HG02852 (cell line): ENCODE measurements around the gene COX4I1.

Experiments used
- ATAC-seq: cut with Tn5 transposase; IDR thresholded peaks from one replicate; pipeline ENCODE4 v1.9.1; 2021; ENCODE audit warnings: mild to moderate bottlenecking, moderate library complexity; ENCODE audit not compliant: unreplicated experiment

The COX4I1 gene

DNA sequence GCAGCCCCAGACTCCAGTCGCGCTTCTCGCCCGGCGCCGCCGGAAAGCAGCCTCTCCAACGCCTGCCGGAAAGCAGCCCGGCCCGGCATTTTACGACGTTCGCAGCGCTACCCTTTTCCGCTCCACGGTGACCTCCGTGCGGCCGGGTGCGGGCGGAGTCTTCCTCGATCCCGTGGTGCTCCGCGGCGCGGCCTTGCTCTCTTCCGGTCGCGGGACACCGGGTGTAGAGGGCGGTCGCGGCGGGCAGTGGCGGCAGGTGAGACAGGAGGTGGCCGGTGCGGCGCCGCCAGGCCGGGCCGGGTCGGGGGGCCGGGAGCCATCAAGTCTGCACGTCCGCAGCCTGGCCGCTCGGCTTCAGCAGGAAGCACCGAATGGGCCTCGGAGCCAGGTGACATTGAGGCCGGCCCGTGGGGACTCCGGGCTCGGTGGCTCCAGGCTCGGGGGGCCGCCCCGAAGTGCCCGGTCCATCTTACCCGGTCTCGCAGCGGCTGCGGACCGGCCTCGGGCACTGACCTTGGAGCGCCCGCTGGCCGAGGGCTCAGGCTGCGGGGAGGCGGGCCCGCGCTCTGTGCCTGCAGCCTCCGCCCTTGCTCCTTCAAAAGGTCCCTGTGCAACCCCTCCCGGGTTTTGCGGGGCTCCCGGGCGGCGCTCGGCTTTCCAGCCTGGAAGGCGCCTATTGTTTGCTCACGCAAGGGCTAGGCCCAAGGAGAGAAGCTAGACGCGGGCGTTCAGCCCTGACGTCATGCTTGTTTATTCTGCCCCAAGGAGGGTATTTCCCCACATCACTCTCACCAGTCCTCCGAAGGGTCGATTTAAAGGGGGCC lies at the start of gene COX4I1, which contains the start of gene EMC8:
COX4I1 (plus strand) TSS at position 199 of the 824 bp plus-strand sequence. CDS start 1,511 bp downstream, outside the sequence.
EMC8 (minus strand) TSS at position 48 of the 824 bp plus-strand sequence. CDS start 249 bp downstream, outside the sequence.
- peak; percentile 74 for ATAC-seq

DNA sequence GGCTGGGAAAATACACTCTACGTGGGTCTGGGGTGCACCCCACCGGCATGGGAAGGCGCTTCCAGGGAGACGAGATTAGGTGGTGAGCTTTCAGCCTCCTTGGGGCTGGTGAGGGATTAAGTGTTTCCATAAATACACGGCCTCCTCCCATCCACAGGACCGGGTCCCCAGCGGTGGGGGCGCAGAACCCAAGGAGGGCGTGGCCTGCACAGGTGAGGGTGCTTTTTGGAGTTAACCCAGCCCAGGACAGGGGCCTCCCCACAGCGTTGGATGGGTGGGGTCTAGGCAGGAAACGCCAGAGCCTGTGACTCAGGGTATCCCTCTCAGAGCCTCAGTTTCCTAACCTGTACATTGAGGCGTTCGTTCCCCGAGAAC lies 49.7 kb upstream of the COX4I1 start:
- ATAC-seq, result no peak

- no peak for ATAC-seq
Observed at GRCh38 chr16:85750146-85750826, 49.2 kb upstream of the COX4I1 start.

DNA sequence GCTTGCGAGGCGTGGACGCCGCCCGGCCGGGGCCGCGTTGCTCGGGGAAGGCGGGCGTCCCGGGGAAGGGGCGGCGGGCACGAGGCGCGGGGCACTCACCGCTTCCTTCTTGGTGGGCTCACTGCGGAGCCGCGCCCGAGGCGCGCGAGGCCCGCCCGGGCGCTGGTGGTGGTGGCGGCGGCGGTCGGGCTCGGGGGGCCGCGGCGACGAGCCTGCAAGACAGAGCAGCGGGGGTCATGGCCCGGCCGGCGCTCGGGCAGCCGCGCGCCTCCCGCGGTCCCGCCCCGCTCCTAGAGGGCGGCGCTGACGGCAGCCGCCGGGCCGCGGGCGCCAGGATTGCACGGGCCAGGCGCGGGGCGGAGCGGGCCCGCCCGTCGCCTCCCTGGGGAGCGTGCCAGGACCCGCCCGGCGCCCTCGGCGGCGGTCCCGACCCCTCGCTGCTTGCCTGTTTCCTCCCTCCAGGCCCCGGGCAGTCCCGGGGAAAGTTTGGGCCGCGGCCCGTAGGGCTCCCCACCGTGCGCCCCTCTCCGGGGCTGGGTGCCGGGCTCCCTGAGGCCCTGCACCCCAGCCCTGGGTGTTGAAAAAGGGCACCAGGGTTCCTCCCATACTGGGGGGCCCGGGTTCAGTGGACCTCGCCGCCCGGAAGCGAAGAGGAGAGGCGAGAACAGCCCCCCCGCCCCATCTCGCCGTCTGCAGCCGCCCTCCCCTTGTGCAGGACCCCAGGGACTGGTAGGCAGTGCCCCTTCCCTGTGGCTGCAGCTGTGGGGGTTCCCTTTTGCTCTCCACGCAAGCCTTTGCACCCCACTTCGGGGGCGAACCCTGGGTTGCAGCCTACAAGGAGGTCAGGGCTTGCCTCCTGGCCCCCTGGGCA lies 48.4 kb upstream of the COX4I1 start, which contains the start of gene C16orf74:
C16orf74 (minus strand) TSS at position 270 of the 871 bp plus-strand sequence. CDS start 15,879 bp downstream, outside the sequence.
- peak; percentile 48 for ATAC-seq

DNA sequence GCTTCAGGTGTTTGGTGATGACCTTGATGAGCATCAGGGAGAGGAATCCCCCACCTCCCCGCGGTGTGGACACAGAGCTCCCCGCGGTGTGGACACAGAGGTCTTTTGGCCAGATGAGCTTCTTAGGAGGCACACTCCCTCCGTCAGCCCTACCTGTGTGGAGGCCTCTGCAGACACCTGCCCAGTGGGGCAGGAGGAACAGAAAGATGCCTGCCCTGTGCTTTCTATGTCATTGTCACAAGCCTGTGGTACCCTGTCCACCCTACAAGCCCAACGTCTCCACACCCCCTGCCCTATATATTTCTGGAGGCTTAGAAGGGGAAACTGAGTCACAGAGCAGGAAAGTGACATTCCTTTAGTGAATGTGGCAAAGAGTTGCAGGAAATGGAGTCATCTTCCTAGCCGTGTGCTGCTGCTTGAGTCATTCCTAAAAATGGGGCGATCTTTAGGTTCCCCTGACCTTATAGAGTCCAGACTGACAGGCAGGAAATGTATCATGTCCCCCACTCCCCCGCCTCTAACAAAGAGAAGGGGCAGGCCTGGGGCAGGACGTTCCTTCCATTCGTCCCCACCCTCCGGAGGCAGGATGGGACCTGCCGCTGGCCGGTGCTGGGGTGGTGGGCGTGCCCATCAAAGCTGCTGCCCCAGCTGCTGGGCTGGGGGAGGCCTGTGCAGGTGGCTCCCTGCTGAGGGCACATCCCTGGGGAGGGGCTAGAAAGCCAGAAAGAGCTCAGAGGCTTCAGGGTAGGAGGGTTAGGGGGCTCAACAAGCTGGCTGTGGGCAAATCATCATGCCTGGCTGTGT lies 47.6 kb upstream of the COX4I1 start:
- ATAC-seq, result no peak

- no peak for ATAC-seq
Observed at GRCh38 chr16:85752511-85753420, 46.7 kb upstream of the COX4I1 start.

DNA sequence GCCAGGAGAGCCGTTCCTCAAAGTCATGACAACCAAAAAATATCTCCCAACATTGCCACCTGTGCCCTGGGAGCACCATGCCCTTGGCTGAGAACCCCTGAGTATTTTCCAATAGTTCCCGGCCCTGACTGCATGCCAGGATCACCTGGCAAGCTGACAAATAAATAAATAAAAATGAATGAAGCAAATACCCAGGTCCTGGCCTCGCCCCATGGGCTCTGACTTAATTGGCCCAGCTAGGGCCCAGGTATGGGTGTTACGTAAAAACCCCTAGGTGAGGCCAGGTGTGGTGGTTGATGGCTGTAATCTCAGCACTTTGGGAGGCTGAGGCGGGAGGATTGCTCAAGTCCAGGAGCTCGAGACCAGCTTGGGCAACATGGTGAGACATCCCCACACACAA lies 45.9 kb upstream of the COX4I1 start:
- no peak for ATAC-seq

GRCh38 chr16:85753976-85754375 lies 45.5 kb upstream of the COX4I1 start:
- no peak for ATAC-seq

- ATAC-seq, result no peak
Observed at GRCh38 chr16:85754413-85754812, 45.1 kb upstream of the COX4I1 start.

- ATAC-seq, result peak; percentile 53
Observed at GRCh38 chr16:85755929-85756768, 43.3 kb upstream of the COX4I1 start.

GRCh38 chr16:85757341-85757822 lies 42.1 kb upstream of the COX4I1 start:
- peak; percentile 35 for ATAC-seq

DNA sequence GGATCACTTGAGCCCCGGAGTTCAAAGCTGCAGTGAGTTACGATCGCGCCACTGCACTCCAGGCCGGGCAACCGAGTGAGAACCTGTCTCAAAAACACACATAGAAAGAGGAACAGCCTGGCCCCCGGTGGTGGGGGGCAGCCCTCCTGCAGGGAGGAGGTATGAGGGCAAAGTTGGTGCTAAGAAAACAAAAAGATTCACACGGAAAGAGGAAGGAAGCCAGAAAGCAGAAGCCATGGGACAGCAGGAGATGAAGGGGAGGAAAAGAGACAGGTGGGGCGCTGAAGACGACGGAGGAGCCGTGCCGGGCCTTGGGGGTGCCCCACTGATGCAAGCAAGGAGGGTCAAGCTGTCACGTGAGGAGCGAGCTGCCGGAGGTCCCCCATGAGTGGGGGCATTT lies 40.4 kb upstream of the COX4I1 start:
- ATAC-seq, result no peak

DNA sequence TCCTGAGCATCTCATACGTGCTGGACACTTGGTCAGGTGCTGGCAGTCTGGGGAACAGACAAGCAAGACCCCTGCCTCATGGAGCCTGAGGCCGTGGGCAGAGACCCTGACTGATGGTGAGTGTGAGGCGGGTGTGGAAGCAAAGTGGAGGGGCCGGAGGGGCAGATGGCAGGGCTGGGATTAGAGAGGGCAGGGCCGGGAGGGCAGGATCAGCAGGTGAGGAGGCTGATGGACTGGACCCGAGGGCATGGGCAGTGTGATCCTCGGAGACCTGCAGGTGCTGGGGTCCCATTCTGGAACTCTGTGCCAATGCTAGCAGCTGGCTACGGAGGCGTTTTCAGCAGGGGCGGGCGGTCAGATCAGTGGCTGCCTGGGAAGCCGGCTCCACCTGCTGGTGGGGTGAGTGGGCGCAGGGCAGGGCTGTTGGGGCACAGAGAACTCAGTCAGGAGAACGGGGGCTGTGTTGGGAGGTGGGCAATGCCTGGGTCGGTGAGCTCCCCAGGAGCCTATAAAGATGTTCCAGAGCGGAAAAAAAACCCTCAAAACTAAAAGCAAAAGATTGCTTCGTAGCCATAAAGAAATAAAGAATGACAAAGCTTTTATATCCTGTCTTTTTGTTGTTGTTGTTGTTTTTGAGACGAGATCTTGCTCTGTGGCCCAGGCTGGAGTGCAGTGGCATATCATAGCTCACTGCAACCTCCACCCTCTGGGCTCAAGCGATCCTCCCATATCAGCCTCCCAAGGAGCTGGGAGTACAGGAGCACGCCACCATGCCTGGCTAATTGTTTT lies 39.7 kb upstream of the COX4I1 start:
- no peak for ATAC-seq

- no peak for ATAC-seq
Observed at GRCh38 chr16:85761861-85762260, 37.6 kb upstream of the COX4I1 start.

DNA sequence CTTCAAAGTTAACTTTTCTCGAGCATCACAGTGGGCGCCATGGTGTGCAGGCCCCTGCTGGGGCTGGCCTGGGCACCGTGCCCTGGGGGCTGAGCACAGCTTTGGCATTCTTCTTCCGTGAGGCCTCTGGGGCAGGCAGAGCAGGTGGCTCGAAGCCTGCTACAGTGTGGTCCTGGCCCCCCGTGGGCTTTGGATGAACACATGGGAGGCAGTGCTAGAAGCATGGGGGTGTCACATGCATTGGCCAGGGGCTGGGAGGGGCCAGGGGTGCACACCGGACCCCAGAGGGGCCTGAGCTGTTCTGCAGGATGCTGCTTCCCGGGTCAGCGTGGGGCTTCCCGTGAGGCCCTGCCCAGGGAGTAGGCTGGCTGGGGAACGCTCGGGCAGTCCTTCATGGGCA lies 36.5 kb upstream of the COX4I1 start:
- ATAC-seq, result no peak

DNA sequence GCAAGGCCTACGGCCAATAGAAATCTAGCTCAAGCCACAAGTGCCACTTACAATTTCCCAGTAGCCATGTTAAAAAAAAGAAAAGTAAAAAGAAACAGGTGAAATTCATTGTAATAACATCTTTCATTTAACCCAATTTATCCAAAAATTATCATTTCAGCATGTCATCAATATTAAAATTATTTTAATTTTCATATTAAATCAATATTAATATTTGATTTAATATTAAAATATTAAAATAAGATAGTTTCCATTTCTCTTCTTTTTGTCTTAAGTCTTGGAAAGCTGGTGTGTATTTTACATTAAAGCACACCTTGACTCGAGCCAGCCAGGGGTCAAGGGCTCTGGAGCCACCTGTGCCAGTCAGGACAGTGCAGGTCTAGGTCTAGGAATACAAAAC lies 35.9 kb upstream of the COX4I1 start:
- no peak for ATAC-seq

DNA sequence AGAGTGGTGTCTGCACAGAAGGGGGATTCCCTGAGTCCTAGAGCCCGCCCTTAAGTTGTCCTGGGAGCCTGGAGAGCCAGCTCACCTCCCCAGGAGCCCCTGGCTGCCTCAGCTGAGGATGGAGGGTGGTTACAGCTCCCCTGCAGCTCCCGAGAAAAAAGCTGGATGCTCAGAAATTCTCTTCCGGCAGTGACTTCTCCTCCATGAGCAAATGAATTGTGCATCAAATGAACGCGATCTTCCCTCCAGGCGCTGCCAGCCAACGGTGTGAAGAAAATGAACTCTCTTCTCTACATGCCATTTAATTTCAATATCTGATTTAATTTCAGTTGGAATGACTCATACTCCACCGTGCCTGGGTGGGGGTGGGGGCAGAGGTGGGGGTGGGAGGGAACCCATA lies 34.3 kb upstream of the COX4I1 start:
- ATAC-seq, result no peak
